Testis (tissue), 3 donors: ENCODE data around the gene CFAP57. TPM values are rescaled to one million over a fixed set of nuclear protein-coding genes. Genes with fewer than 3 reads are reported as not detected.

Experiments
- DNase-seq: peaks from one replicate; pipeline ENCODE4 v3.0.0-alpha.2; 2019
- H3K27ac ChIP-seq, 2 donors: fragments of 200-600 bp; sonication (generic); one replicate each; pipeline ENCODE4 v1.5.1; 2019
- H3K27me3 ChIP-seq: fragments of 200-600 bp; sonication (generic); one replicate; pipeline ENCODE4 v1.5.1; 2019
- H3K36me3 ChIP-seq: fragments of 200-600 bp; sonication (generic); one replicate; pipeline ENCODE4 v1.5.1; 2017; ENCODE audit warnings: low read depth; ENCODE audit errors: missing control alignments
- H3K4me1 ChIP-seq: fragments of 200-600 bp; sonication (generic); one replicate; pipeline ENCODE4 v1.5.1; 2019
- H3K4me3 ChIP-seq, 2 donors: fragments of 200-600 bp; sonication (generic); one replicate each; pipeline ENCODE4 v1.5.1; 2017 to 2019
- H3K9me3 ChIP-seq: fragments of 200-600 bp; sonication (generic); one replicate; pipeline ENCODE4 v1.5.1; 2017
- CTCF ChIP-seq, 3 experiments: fragments of 450-650 bp in 2 of 3; fragments of 200-600 bp in 1 of 3; sonication (generic) in 1 of 3; IDR thresholded peaks; one replicate each; pipeline ENCODE4 v1.5.1; 2016 to 2019; ENCODE audit warnings: antibody characterized with exemption in 3 of 3, mild to moderate bottlenecking in 2 of 3, moderate library complexity in 1 of 3
- POLR2A ChIP-seq: fragments of 450-650 bp; IDR thresholded peaks from one replicate; pipeline ENCODE4 v1.6.1; 2017; ENCODE audit warnings: antibody characterized with exemption, mild to moderate bottlenecking, moderate library complexity
- WGBS, 2 donors: methylation state at CpG; one replicate each; pipeline ENCODE4 v1.1.5; 2018; 5-methylcytosine and 5-hydroxymethylcytosine counted together
- intact Hi-C: fragments of 100-400 bp; cut with DNase I; formaldehyde crosslinking; loops from one replicate; pipeline ENCODE4 v1.15.1; 2023; ENCODE audit warnings: low total_unique reads
- polyA plus RNA-seq: library from polyadenylated mRNA; stranded (reverse); fragments of 350-450 nt; fragmentation: Illumina TruSeq; extraction: RNeasy Lipid Tissue Mini Kit (QIAGEN cat#74804); gene quantifications from one replicate; pipeline ENCODE4 v1.2.3, GENCODE V29; 2014; ENCODE audit warnings: low read depth, low replicate concordance; ENCODE audit not compliant: insufficient read depth
- total RNA-seq, 2 donors: library from RNA; depleted of rRNA; stranded (reverse); fragments of >200 nt; gene quantifications; one replicate each; pipeline ENCODE4 v1.2.3, GENCODE V29; 2016

The CFAP57 gene
- total and polyA plus RNA-seq, 3 donors from 2014 or later = 16.6 to 38.7 (median 22.9) TPM

- no peaks in the 10 kb centered on the region for H3K9me3 ChIP-seq
- no peaks in the 10 kb centered on the region for H3K27me3 ChIP-seq
- no peak overlapping the region for H3K4me3 ChIP-seq
- 94 to 95% methylated on average over 7 to 46 of the region's 46 CpGs for WGBS, 2 donors
- TF ChIP-seq CTCF (IDR thresholded peaks at IDR 0.05) (no peak), POLR2A (no peak)
- DNase-seq = no peak
- intact Hi-C loops = no loop called here
- H3K27ac ChIP-seq = no peak overlapping the region
- no peaks in the 10 kb centered on the region for H3K36me3 ChIP-seq
- H3K4me1 ChIP-seq = peaks cover 12% of the 10 kb centered on the region
Measured at GRCh38 chr1:43272576-43273571, 100.7 kb downstream of the CFAP57 start.

GRCh38 chr1:43273708-43274107 is 101.6 kb downstream of the CFAP57 start:
- H3K4me1 ChIP-seq = peaks cover 12% of the 10 kb centered on the region
- TF ChIP-seq POLR2A (no peak), CTCF (IDR thresholded peaks at IDR 0.05) (no peak)
- no peak for DNase-seq
- no peaks in the 10 kb centered on the region for H3K9me3 ChIP-seq
- 95 to 96% methylated on average over 7 of the region's 7 CpGs for WGBS, 2 donors
- H3K27ac ChIP-seq = no peak overlapping the region
- intact Hi-C loops = no loop called here
- H3K4me3 ChIP-seq = no peak overlapping the region
- no peaks in the 10 kb centered on the region for H3K36me3 ChIP-seq
- no peaks in the 10 kb centered on the region for H3K27me3 ChIP-seq

- Histone ChIP-seq H3K27ac (peak overlapping the region in 1 of 2 donors; percentile 7), H3K4me1 (peaks cover 12% of the 10 kb centered on the region), H3K9me3 (no peaks in the 10 kb centered on the region), H3K36me3 (no peaks in the 10 kb centered on the region), H3K4me3 (no peak overlapping the region), H3K27me3 (no peaks in the 10 kb centered on the region)
- whole genome bisulfite sequencing, 2 donors = 46 to 56% methylated on average over 11 of the region's 11 CpGs
- intact Hi-C loops = no loop called here
- DNase-seq = no peak
- no peak for TF ChIP-seq CTCF (IDR thresholded peaks at IDR 0.05)
- no peak for TF ChIP-seq POLR2A
Measured at GRCh38 chr1:43274125-43274803, 102.1 kb downstream of the CFAP57 start.

- WGBS, 2 donors = 69 to 85% methylated on average over 8 of the region's 8 CpGs
- Histone ChIP-seq H3K27ac (no peak overlapping the region), H3K27me3 (no peaks in the 10 kb centered on the region), H3K4me1 (peaks cover 12% of the 10 kb centered on the region), H3K9me3 (no peaks in the 10 kb centered on the region), H3K36me3 (no peaks in the 10 kb centered on the region), H3K4me3 (no peak overlapping the region)
- TF ChIP-seq POLR2A (no peak), CTCF (IDR thresholded peaks at IDR 0.05) (no peak)
- DNase-seq = no peak
- intact Hi-C loops = no loop called here
Measured at GRCh38 chr1:43274804-43275180, 102.7 kb downstream of the CFAP57 start.
